Mesenchymal stem cell (in vitro differentiated cells and primary cell): ENCODE results near the gene LYPD6B.

ENCODE experiments used
- DNase-seq: peaks from one replicate; pipeline ENCODE4 v3.0.0-alpha.2; 2013
- H2AFZ ChIP-seq: one replicate; pipeline ENCODE4 v1.6.1; 2013; ENCODE audit warnings: low read depth, mild to moderate bottlenecking, control low read depth, inconsistent platforms, low read length, moderate library complexity
- H2AK5ac ChIP-seq: 2 replicates; pipeline ENCODE4 v1.6.1; 2013; ENCODE audit warnings: low read length, moderate library complexity, mild to moderate bottlenecking, inconsistent platforms; ENCODE audit not compliant: severe bottlenecking
- H2BK120ac ChIP-seq: one replicate; pipeline ENCODE4 v1.6.1; 2013; ENCODE audit warnings: low read depth, mild to moderate bottlenecking, inconsistent platforms, low read length, moderate library complexity
- H2BK12ac ChIP-seq, 2 experiments: one replicate each; pipeline ENCODE4 v1.6.1; 2013; ENCODE audit warnings: inconsistent platforms in 2 of 2, low read length in 2 of 2, mild to moderate bottlenecking in 2 of 2, moderate library complexity in 2 of 2, control low read depth in 1 of 2
- H2BK15ac ChIP-seq: one replicate; pipeline ENCODE4 v1.6.1; 2013; ENCODE audit warnings: mild to moderate bottlenecking, low read depth, inconsistent platforms; ENCODE audit not compliant: poor library complexity, severe bottlenecking
- H2BK5ac ChIP-seq: 2 replicates; pipeline ENCODE4 v1.6.1; 2013; ENCODE audit warnings: low read depth, mild to moderate bottlenecking, low read length, control low read depth, inconsistent platforms; ENCODE audit not compliant: poor library complexity, severe bottlenecking
- H3K14ac ChIP-seq, 2 experiments: one replicate each; pipeline ENCODE4 v1.6.1; 2013; ENCODE audit warnings: inconsistent platforms in 2 of 2, low read length in 2 of 2, control low read depth in 1 of 2, mild to moderate bottlenecking in 1 of 2, moderate library complexity in 1 of 2
- H3K18ac ChIP-seq, 2 experiments: one replicate each; pipeline ENCODE4 v1.6.1; 2013; ENCODE audit warnings: inconsistent platforms in 2 of 2, low read length in 2 of 2, control low read depth in 1 of 2, low read depth in 1 of 2, mild to moderate bottlenecking in 1 of 2
- H3K23ac ChIP-seq, 2 experiments: one replicate each; pipeline ENCODE4 v1.6.1; 2013; ENCODE audit warnings: inconsistent platforms in 2 of 2, low read length in 2 of 2, mild to moderate bottlenecking in 2 of 2, moderate library complexity in 2 of 2, control low read depth in 1 of 2
- H3K27ac ChIP-seq: 2 replicates; pipeline ENCODE4 v1.5.1; 2013; ENCODE audit warnings: mild to moderate bottlenecking, moderate library complexity, low read length, control low read depth, inconsistent platforms; ENCODE audit not compliant: poor library complexity, severe bottlenecking
- H3K27me3 ChIP-seq, 2 experiments: 2 replicates each; pipeline versions ENCODE4 v1.6.1 to v1.7.0; 2013; ENCODE audit warnings: low read length in 2 of 2, mild to moderate bottlenecking in 2 of 2, moderate library complexity in 2 of 2, control low read depth in 1 of 2, inconsistent platforms in 1 of 2; ENCODE audit not compliant: control insufficient read depth in 1 of 2, insufficient read depth in 1 of 2
- H3K36me3 ChIP-seq, 2 experiments: 2 replicates each; pipeline versions ENCODE4 v1.6.1 to v1.7.0; 2013; ENCODE audit warnings: low read length in 2 of 2, control low read depth in 1 of 2, inconsistent platforms in 1 of 2, low read depth in 1 of 2, mild to moderate bottlenecking in 1 of 2; ENCODE audit not compliant: insufficient read depth in 2 of 2, control insufficient read depth in 1 of 2
- H3K4ac ChIP-seq, 2 experiments: one replicate each; pipeline ENCODE4 v1.6.1; 2013; ENCODE audit warnings: inconsistent platforms in 2 of 2, low read length in 2 of 2, mild to moderate bottlenecking in 2 of 2, moderate library complexity in 2 of 2, control low read depth in 1 of 2, low read depth in 1 of 2
- H3K4me1 ChIP-seq: 2 replicates; pipeline ENCODE4 v1.6.1; 2013; ENCODE audit warnings: low read depth, low read length, control low read depth; ENCODE audit not compliant: control insufficient read depth, insufficient read depth
- H3K4me2 ChIP-seq: 2 replicates; pipeline ENCODE4 v1.6.1; 2013; ENCODE audit warnings: low read length, mild to moderate bottlenecking, inconsistent platforms; ENCODE audit not compliant: poor library complexity, severe bottlenecking
- H3K4me3 ChIP-seq, 2 experiments: 2 replicates each; pipeline versions ENCODE4 v1.5.1 to v1.7.0; 2013; ENCODE audit warnings: low read length in 2 of 2, mild to moderate bottlenecking in 2 of 2, control low read depth in 1 of 2, low read depth in 1 of 2; ENCODE audit not compliant: insufficient read depth in 1 of 2
- H3K79me1 ChIP-seq: replicated peaks from 2 replicates; pipeline ENCODE4 v1.6.1; 2013; ENCODE audit warnings: mild to moderate bottlenecking, control low read depth, low read length, inconsistent platforms; ENCODE audit not compliant: poor library complexity, severe bottlenecking
- H3K9ac ChIP-seq: 2 replicates; pipeline ENCODE4 v1.7.0; 2013; ENCODE audit warnings: mild to moderate bottlenecking, low read length, moderate library complexity
- H3K9me3 ChIP-seq: 2 replicates; pipeline ENCODE4 v1.7.0; 2013; ENCODE audit warnings: mild to moderate bottlenecking, low read length; ENCODE audit not compliant: control insufficient read depth
- H4K8ac ChIP-seq: one replicate; pipeline ENCODE4 v1.6.1; 2013; ENCODE audit warnings: inconsistent platforms, mild to moderate bottlenecking, low read length, moderate library complexity
- H4K91ac ChIP-seq: one replicate; pipeline ENCODE4 v1.6.1; 2013; ENCODE audit warnings: mild to moderate bottlenecking, low read length, inconsistent platforms
- WGBS: methylation state at CpG from one replicate; pipeline ENCODE4 v1.1.7; 2013; ENCODE audit warnings: mixed read lengths; 5-methylcytosine and 5-hydroxymethylcytosine counted together

LYPD6B gene

DNA sequence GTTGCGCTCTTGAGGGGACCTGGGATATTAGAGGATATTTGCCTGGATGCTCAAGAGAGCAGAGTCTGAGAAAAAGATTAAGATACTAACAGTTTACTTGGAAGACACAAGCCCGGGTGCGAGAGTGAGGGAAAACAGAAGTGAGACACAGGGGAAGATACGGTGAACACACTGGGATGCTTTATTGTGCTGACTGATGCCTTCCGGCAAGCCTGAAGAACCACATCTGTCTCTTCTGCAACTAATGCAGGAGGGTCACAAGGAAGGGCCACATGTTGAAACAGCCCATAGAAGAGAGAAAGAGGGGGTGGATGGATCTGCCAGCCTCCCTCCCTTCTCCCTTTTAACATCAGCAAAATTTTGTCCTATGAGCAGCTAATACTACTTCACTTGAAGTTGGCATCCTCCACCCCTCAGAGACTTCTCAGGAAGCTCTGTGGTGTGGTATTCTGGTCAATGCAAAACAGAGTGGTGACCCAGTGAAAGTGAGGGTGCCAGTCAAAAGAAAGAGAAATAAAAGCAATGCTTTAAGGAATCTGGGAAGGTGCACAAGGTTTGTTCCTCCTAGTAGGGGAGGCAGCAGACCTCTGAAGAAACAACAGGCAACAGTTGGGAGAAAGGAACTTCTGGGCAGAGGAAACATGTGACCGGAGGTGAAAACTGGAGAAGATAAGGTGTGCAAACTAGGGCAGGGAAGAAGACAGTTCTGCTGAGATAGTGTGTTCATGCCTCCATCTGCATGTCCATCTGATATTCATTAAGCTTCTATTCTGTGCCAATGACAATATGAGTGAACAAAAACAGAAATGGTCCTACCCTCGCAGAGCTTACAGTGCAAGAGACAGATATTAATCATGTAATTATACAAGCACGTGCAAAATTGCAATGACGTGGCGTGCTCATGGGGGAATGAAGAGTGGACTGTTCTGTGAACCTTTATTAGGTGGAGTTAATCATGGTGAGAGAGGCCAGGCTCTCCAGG is 107.1 kb downstream of the LYPD6B start:
- Histone ChIP-seq H3K4ac (no peak overlapping the region), H3K23ac (no peak overlapping the region), H2BK12ac (no peak overlapping the region), H3K9ac (no peak overlapping the region), H2BK5ac (no peak overlapping the region), H3K36me3 (no peaks in the 10 kb centered on the region), H3K27me3 (peaks cover 0 to 6% of the 10 kb centered on the region in 2 experiments), H2BK15ac (no peak overlapping the region), H4K91ac (no peak overlapping the region), H2AFZ (no peak overlapping the region), H2BK120ac (no peak overlapping the region), H4K8ac (no peak overlapping the region), H3K4me2 (no peak overlapping the region), H3K9me3 (no peaks in the 10 kb centered on the region), H3K4me3 (no peak overlapping the region), H3K14ac (no peak overlapping the region), H3K27ac (no peak overlapping the region), H3K79me1 (no peaks in the 10 kb centered on the region), H3K18ac (no peak overlapping the region), H3K4me1 (no peaks in the 10 kb centered on the region), H2AK5ac (no peak overlapping the region)
- 97% methylated on average over 10 of the region's 10 CpGs for WGBS
- no peak for DNase-seq

DNA sequence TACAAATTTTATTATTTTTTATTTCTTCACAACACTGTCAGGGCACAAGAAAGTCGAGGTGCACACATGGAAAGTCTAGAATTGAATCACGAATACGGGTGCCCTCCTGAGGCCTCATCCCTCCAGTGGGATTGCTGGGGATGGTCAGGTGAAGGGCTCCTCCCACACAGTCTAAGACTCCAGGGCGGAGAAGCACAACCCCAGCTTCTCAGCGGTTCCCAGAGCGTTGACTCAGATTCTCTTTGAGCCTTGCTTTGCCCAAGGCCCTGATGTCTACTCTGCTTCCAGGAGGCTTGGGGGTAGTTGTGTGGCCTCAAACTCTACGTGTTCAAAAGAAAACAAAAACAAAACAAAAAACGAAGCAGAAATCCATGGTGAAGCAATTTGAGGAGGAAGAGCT is 108.4 kb downstream of the LYPD6B start:
- H3K36me3 ChIP-seq, result no peaks in the 10 kb centered on the region
- no peak overlapping the region for H2BK15ac ChIP-seq
- no peaks in the 10 kb centered on the region for H3K79me1 ChIP-seq
- DNase-seq, result no peak
- no peaks in the 10 kb centered on the region for H3K9me3 ChIP-seq
- no peak overlapping the region for H3K23ac ChIP-seq
- WGBS, result 88% methylated on average over 7 of the region's 8 CpGs
- no peak overlapping the region for H2BK120ac ChIP-seq
- no peak overlapping the region for H2AK5ac ChIP-seq
- H3K9ac ChIP-seq, result no peak overlapping the region
- no peak overlapping the region for H3K14ac ChIP-seq
- H3K4me3 ChIP-seq, result no peak overlapping the region
- H3K27me3 ChIP-seq, result peaks cover 0 to 6% of the 10 kb centered on the region in 2 experiments
- no peak overlapping the region for H3K18ac ChIP-seq
- no peak overlapping the region for H2AFZ ChIP-seq
- no peak overlapping the region for H3K27ac ChIP-seq
- no peak overlapping the region for H3K4me2 ChIP-seq
- no peak overlapping the region for H2BK12ac ChIP-seq
- no peaks in the 10 kb centered on the region for H3K4me1 ChIP-seq
- no peak overlapping the region for H4K91ac ChIP-seq
- H3K4ac ChIP-seq, result no peak overlapping the region
- no peak overlapping the region for H2BK5ac ChIP-seq
- H4K8ac ChIP-seq, result no peak overlapping the region

DNA sequence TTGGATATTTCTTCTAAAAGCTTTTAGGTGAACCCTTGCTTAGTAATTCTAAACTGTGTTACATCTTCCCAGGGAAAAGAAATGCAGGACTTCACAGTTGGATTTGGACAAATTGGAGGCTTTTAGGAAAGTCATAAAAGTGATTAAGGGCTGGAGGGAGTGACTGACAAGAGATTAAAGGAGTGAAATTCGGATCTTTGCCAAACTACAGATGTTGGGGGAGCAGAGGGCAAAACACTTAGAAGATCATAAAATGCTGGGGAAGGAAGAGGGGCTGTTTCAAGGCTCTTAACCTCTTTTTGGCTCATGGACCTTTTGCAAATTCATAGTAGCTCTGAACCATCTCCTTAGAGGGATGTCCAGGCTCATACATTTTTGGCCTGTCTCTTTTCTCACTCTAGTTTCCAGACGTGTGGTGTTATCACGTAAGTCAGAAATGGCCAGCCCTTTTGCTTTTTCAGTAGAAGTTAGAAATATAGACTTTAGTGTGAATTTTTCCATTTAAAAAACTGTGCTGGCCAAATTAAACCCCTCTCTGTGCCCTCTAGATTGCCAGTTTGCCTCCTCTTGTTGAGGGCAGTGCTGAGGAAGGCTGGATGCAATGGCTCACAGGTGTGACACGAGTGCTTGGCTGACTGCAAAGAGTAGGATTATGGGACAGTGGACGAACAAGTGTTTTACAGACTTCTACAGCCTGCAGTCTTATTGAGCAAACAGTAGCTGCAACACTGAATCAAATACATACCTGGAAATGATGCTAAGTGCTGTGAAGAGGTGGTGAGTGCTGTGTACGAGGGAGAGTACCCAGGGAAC is 109.9 kb downstream of the LYPD6B start:
- H3K4me2 ChIP-seq, result no peak overlapping the region
- no peak overlapping the region for H4K91ac ChIP-seq
- H3K36me3 ChIP-seq, result no peaks in the 10 kb centered on the region
- no peaks in the 10 kb centered on the region for H3K9me3 ChIP-seq
- H3K14ac ChIP-seq, result no peak overlapping the region
- H2BK15ac ChIP-seq, result no peak overlapping the region
- no peak overlapping the region for H3K9ac ChIP-seq
- H2AK5ac ChIP-seq, result no peak overlapping the region
- WGBS, result 25% methylated on average over 3 of the region's 6 CpGs
- no peak for DNase-seq
- H3K23ac ChIP-seq, result no peak overlapping the region
- H4K8ac ChIP-seq, result no peak overlapping the region
- H2BK120ac ChIP-seq, result no peak overlapping the region
- H3K18ac ChIP-seq, result no peak overlapping the region
- H3K4me3 ChIP-seq, result no peak overlapping the region
- no peaks in the 10 kb centered on the region for H3K4me1 ChIP-seq
- H3K79me1 ChIP-seq, result no peaks in the 10 kb centered on the region
- no peak overlapping the region for H2BK5ac ChIP-seq
- H2AFZ ChIP-seq, result no peak overlapping the region
- H3K4ac ChIP-seq, result no peak overlapping the region
- no peak overlapping the region for H2BK12ac ChIP-seq
- H3K27me3 ChIP-seq, result peaks cover 0 to 6% of the 10 kb centered on the region in 2 experiments
- no peak overlapping the region for H3K27ac ChIP-seq

DNA sequence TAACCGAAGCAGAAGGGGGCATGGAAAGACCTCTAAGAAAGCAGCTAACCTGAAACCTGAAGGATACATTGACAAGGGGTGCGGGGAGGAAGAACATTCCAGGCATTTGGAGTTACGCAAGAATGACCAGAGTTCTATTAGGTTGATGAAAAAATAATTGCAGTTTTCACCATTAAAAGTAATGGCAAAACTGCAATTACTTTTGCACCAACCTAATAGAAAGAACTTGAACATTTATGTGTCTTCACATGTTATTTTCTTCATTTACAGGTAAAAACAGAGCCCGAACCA is 110.5 kb downstream of the LYPD6B start:
- H2BK120ac ChIP-seq, result no peak overlapping the region
- no peak overlapping the region for H2BK12ac ChIP-seq
- WGBS, result 90% methylated on average over 2 of the region's 4 CpGs
- H3K4ac ChIP-seq, result no peak overlapping the region
- H3K36me3 ChIP-seq, result no peaks in the 10 kb centered on the region
- H4K91ac ChIP-seq, result no peak overlapping the region
- H3K79me1 ChIP-seq, result no peaks in the 10 kb centered on the region
- no peak overlapping the region for H3K23ac ChIP-seq
- H3K27ac ChIP-seq, result no peak overlapping the region
- H3K27me3 ChIP-seq, result peaks cover 0 to 6% of the 10 kb centered on the region in 2 experiments
- H2BK5ac ChIP-seq, result no peak overlapping the region
- no peak overlapping the region for H3K14ac ChIP-seq
- no peak overlapping the region for H3K4me2 ChIP-seq
- H3K4me3 ChIP-seq, result no peak overlapping the region
- H3K18ac ChIP-seq, result no peak overlapping the region
- H3K9me3 ChIP-seq, result no peaks in the 10 kb centered on the region
- H3K9ac ChIP-seq, result no peak overlapping the region
- H2BK15ac ChIP-seq, result no peak overlapping the region
- no peak overlapping the region for H2AFZ ChIP-seq
- no peak for DNase-seq
- H2AK5ac ChIP-seq, result no peak overlapping the region
- no peaks in the 10 kb centered on the region for H3K4me1 ChIP-seq
- no peak overlapping the region for H4K8ac ChIP-seq
